GM23338 (cell line): ENCODE results near the gene GRIK1. TPM values are rescaled to one million over a fixed set of nuclear protein-coding genes. Genes with fewer than 3 reads are reported as not detected.

Experiments used
- ATAC-seq: fragments of 200-7000 bp; cut with Tn5 transposase; 3 replicates; pipeline ENCODE4 v1.9.1; 2020
- DNase-seq: peaks from one replicate; pipeline ENCODE4 v3.0.0-alpha.2; 2015; ENCODE audit warnings: low spot score
- H2AFZ ChIP-seq: fragments of 200-600 bp; sonication (generic); 2 replicates; pipeline ENCODE4 v1.8.0; 2016; ENCODE audit warnings: antibody characterized with exemption, mild to moderate bottlenecking, moderate library complexity
- H3F3A ChIP-seq: fragments of 200-600 bp; sonication (generic); replicated peaks from 2 replicates; pipeline ENCODE4 v1.8.0; 2017; ENCODE audit warnings: antibody characterized with exemption, mixed run types, low read depth
- H3K27ac ChIP-seq: fragments of 200-600 bp; sonication (generic); 2 replicates; pipeline ENCODE4 v1.6.1; 2016; ENCODE audit warnings: low read depth
- H3K27me3 ChIP-seq: fragments of 200-600 bp; sonication (generic); 2 replicates; pipeline ENCODE4 v1.8.0; 2016; ENCODE audit warnings: mild to moderate bottlenecking, mixed run types, moderate library complexity; ENCODE audit not compliant: insufficient read depth
- H3K36me3 ChIP-seq: fragments of 200-600 bp; sonication (generic); 2 replicates; pipeline ENCODE4 v1.8.0; 2016; ENCODE audit warnings: mild to moderate bottlenecking; ENCODE audit not compliant: insufficient read depth
- H3K4me1 ChIP-seq: fragments of 200-600 bp; sonication (generic); 2 replicates; pipeline ENCODE4 v1.8.0; 2016; ENCODE audit warnings: mild to moderate bottlenecking, moderate library complexity; ENCODE audit not compliant: insufficient read depth
- H3K4me2 ChIP-seq: fragments of 200-600 bp; sonication (generic); 2 replicates; pipeline ENCODE4 v1.7.1; 2017; ENCODE audit warnings: mixed run types
- H3K4me3 ChIP-seq: fragments of 200-600 bp; sonication (generic); 2 replicates; pipeline ENCODE4 v1.6.1; 2016; ENCODE audit warnings: mixed run types
- H3K79me2 ChIP-seq: fragments of 200-600 bp; sonication (generic); replicated peaks from 2 replicates; pipeline ENCODE4 v1.8.0; 2017; ENCODE audit warnings: mild to moderate bottlenecking; ENCODE audit not compliant: insufficient read depth
- H3K9me2 ChIP-seq: fragments of 200-600 bp; sonication (generic); 2 replicates; pipeline ENCODE4 v1.8.0; 2017; ENCODE audit not compliant: insufficient read depth
- H4K20me1 ChIP-seq: fragments of 200-600 bp; sonication (generic); replicated peaks from 2 replicates; pipeline ENCODE4 v1.8.0; 2017; ENCODE audit warnings: mild to moderate bottlenecking; ENCODE audit not compliant: insufficient read depth
- H3K27ac Mint-ChIP-seq: 2 replicates; pipeline ENCODE4 v1.8.0; 2020; ENCODE audit warnings: inconsistent platforms, mild to moderate bottlenecking, moderate library complexity, mixed read lengths
- H3K27me3 Mint-ChIP-seq: 3 replicates; pipeline ENCODE4 v1.8.0; 2022; ENCODE audit warnings: low read depth, mild to moderate bottlenecking, moderate library complexity, mixed read lengths, inconsistent platforms; ENCODE audit not compliant: insufficient read depth, poor library complexity
- H3K36me3 Mint-ChIP-seq: 3 replicates; pipeline ENCODE4 v1.8.0; 2021; ENCODE audit warnings: low read depth, mild to moderate bottlenecking, inconsistent platforms, moderate library complexity, mixed read lengths
- H3K4me1 Mint-ChIP-seq: 3 replicates; pipeline ENCODE4 v1.8.0; 2020; ENCODE audit warnings: mild to moderate bottlenecking, inconsistent platforms, mixed read lengths
- H3K4me3 Mint-ChIP-seq: 3 replicates; pipeline ENCODE4 v1.8.0; 2021; ENCODE audit warnings: moderate library complexity, mild to moderate bottlenecking, inconsistent platforms, mixed read lengths
- H3K9me3 Mint-ChIP-seq: 3 replicates; pipeline ENCODE4 v1.8.0; 2020; ENCODE audit warnings: moderate library complexity, mild to moderate bottlenecking, inconsistent platforms, mixed read lengths
- CREB1 ChIP-seq: fragments of 250-450 bp; sonication (Bioruptor Pico); IDR thresholded peaks from 2 replicates; pipeline ENCODE4 v1.5.0; 2020; ENCODE audit warnings: low read depth, mild to moderate bottlenecking, moderate library complexity
- EZH2 ChIP-seq: fragments of 200-600 bp; sonication (generic); IDR thresholded peaks from one replicate; pipeline ENCODE4 v1.8.0; 2017; ENCODE audit warnings: antibody characterized with exemption, mild to moderate bottlenecking, low read depth; ENCODE audit not compliant: unreplicated experiment
- EZH2phosphoT487 ChIP-seq: fragments of 200-600 bp; sonication (generic); IDR thresholded peaks from one replicate; pipeline ENCODE4 v1.8.1; 2018; ENCODE audit warnings: antibody characterized with exemption; ENCODE audit not compliant: unreplicated experiment
- JUNB ChIP-seq: IDR thresholded peaks from one replicate; pipeline ENCODE4 v1.6.1; 2016; ENCODE audit warnings: antibody characterized with exemption; ENCODE audit not compliant: unreplicated experiment
- NANOG ChIP-seq: IDR thresholded peaks from 2 replicates; pipeline ENCODE4 v1.6.1; 2016; ENCODE audit warnings: antibody characterized with exemption, borderline replicate concordance
- POLR2AphosphoS5 ChIP-seq: IDR thresholded peaks from 2 replicates; pipeline ENCODE4 v1.6.1; 2016; ENCODE audit warnings: antibody characterized with exemption, low read depth
- REST ChIP-seq: IDR thresholded peaks from one replicate; pipeline ENCODE4 v1.6.1; 2018; ENCODE audit warnings: antibody characterized with exemption; ENCODE audit not compliant: unreplicated experiment
- STAT1 ChIP-seq: IDR thresholded peaks from one replicate; pipeline ENCODE4 v1.6.1; 2016; ENCODE audit warnings: antibody characterized with exemption; ENCODE audit not compliant: unreplicated experiment
- ZNF114 ChIP-seq: fragments of 250-450 bp; sonication (Bioruptor Pico); IDR thresholded peaks from 2 replicates; pipeline ENCODE4 v1.5.0; 2020; ENCODE audit warnings: mild to moderate bottlenecking, moderate library complexity
- ZNF331 ChIP-seq: fragments of 250-450 bp; sonication (Bioruptor Pico); IDR thresholded peaks from 2 replicates; pipeline ENCODE4 v1.5.0; 2020; ENCODE audit warnings: low read depth, mild to moderate bottlenecking, moderate library complexity
- polyA plus RNA-seq: library from polyadenylated mRNA; unstranded; fragments of >200 nt; fragmentation: Nextera tagmentation; extraction: Ambion mirVana; gene quantifications from 2 replicates; pipeline ENCODE4 v1.2.1, GENCODE V29; 2016
- total RNA-seq: library from RNA; depleted of rRNA; stranded (reverse); fragments of >200 nt; shearing (Covaris generic); gene quantifications from 2 replicates; pipeline ENCODE4 v1.2.3, GENCODE V29; 2014
- TF ChIP-seq, protein P1 (sequence below): IDR thresholded peaks from 2 replicates; pipeline ENCODE4 v1.6.1; 2016; ENCODE audit warnings: antibody characterized with exemption
- TF ChIP-seq, protein P2 (sequence below), 2 experiments: fragments of 200-600 bp in 1 of 2; sonication (generic) in 1 of 2; conservative IDR thresholded peaks; 2 replicates each; pipeline versions ENCODE4 v1.5.1 to v1.6.1; 2016 to 2017; ENCODE audit warnings: antibody characterized with exemption in 2 of 2, low read depth in 2 of 2, mild to moderate bottlenecking in 2 of 2, moderate library complexity in 1 of 2
- TF ChIP-seq, protein P3 (sequence below): fragments of 250-450 bp; sonication (Bioruptor Pico); IDR thresholded peaks from 2 replicates; pipeline ENCODE4 v1.5.0; 2020; ENCODE audit warnings: mild to moderate bottlenecking, moderate library complexity

The GRIK1 gene
- total and polyA plus RNA-seq, 2 experiments from 2014 or later: 0.18 to 0.42 TPM

GRCh38 chr21:29873908-29874307 lies 65.9 kb downstream of the GRIK1 start:
- H3K27me3 ChIP-seq: no peaks in the 10 kb centered on the region
- Mint-ChIP-seq H3K27me3 (no peaks in the 10 kb centered on the region), H3K9me3 (peaks cover 4% of the 10 kb centered on the region; the same call in 1 of the 3 replicates), H3K4me3 (no peak overlapping the region), H3K4me1 (peaks cover 32% of the 10 kb centered on the region), H3K36me3 (peaks cover 3% of the 10 kb centered on the region; the same call in 2 of the 3 replicates), H3K27ac (no peak overlapping the region)
- H3K4me2 ChIP-seq: no peak overlapping the region
- H3K27ac ChIP-seq: no peak overlapping the region
- H4K20me1 ChIP-seq: no peaks in the 10 kb centered on the region
- peak; percentile 45 for DNase-seq
- no peak for TF ChIP-seq STAT1
- no peak for TF ChIP-seq NANOG
- no peak for TF ChIP-seq CREB1 (CRISPR knock-in tag)
- TF ChIP-seq REST: no peak
- TF ChIP-seq EZH2: no peak
- TF ChIP-seq, protein P1, sequence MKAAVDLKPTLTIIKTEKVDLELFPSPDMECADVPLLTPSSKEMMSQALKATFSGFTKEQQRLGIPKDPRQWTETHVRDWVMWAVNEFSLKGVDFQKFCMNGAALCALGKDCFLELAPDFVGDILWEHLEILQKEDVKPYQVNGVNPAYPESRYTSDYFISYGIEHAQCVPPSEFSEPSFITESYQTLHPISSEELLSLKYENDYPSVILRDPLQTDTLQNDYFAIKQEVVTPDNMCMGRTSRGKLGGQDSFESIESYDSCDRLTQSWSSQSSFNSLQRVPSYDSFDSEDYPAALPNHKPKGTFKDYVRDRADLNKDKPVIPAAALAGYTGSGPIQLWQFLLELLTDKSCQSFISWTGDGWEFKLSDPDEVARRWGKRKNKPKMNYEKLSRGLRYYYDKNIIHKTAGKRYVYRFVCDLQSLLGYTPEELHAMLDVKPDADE: no peak
- TF ChIP-seq JUNB: no peak
- TF ChIP-seq ZNF331 (CRISPR knock-in tag): no peak
- no peak for TF ChIP-seq POLR2AphosphoS5
- TF ChIP-seq EZH2phosphoT487: no peak
- TF ChIP-seq, protein P2, sequence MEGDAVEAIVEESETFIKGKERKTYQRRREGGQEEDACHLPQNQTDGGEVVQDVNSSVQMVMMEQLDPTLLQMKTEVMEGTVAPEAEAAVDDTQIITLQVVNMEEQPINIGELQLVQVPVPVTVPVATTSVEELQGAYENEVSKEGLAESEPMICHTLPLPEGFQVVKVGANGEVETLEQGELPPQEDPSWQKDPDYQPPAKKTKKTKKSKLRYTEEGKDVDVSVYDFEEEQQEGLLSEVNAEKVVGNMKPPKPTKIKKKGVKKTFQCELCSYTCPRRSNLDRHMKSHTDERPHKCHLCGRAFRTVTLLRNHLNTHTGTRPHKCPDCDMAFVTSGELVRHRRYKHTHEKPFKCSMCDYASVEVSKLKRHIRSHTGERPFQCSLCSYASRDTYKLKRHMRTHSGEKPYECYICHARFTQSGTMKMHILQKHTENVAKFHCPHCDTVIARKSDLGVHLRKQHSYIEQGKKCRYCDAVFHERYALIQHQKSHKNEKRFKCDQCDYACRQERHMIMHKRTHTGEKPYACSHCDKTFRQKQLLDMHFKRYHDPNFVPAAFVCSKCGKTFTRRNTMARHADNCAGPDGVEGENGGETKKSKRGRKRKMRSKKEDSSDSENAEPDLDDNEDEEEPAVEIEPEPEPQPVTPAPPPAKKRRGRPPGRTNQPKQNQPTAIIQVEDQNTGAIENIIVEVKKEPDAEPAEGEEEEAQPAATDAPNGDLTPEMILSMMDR (conservative IDR thresholded peaks at IDR 0.05; ENCODE audit: low read depth in 2 of 2): no peak
- no peak for TF ChIP-seq ZNF114 (CRISPR knock-in tag)
- TF ChIP-seq, protein P3, sequence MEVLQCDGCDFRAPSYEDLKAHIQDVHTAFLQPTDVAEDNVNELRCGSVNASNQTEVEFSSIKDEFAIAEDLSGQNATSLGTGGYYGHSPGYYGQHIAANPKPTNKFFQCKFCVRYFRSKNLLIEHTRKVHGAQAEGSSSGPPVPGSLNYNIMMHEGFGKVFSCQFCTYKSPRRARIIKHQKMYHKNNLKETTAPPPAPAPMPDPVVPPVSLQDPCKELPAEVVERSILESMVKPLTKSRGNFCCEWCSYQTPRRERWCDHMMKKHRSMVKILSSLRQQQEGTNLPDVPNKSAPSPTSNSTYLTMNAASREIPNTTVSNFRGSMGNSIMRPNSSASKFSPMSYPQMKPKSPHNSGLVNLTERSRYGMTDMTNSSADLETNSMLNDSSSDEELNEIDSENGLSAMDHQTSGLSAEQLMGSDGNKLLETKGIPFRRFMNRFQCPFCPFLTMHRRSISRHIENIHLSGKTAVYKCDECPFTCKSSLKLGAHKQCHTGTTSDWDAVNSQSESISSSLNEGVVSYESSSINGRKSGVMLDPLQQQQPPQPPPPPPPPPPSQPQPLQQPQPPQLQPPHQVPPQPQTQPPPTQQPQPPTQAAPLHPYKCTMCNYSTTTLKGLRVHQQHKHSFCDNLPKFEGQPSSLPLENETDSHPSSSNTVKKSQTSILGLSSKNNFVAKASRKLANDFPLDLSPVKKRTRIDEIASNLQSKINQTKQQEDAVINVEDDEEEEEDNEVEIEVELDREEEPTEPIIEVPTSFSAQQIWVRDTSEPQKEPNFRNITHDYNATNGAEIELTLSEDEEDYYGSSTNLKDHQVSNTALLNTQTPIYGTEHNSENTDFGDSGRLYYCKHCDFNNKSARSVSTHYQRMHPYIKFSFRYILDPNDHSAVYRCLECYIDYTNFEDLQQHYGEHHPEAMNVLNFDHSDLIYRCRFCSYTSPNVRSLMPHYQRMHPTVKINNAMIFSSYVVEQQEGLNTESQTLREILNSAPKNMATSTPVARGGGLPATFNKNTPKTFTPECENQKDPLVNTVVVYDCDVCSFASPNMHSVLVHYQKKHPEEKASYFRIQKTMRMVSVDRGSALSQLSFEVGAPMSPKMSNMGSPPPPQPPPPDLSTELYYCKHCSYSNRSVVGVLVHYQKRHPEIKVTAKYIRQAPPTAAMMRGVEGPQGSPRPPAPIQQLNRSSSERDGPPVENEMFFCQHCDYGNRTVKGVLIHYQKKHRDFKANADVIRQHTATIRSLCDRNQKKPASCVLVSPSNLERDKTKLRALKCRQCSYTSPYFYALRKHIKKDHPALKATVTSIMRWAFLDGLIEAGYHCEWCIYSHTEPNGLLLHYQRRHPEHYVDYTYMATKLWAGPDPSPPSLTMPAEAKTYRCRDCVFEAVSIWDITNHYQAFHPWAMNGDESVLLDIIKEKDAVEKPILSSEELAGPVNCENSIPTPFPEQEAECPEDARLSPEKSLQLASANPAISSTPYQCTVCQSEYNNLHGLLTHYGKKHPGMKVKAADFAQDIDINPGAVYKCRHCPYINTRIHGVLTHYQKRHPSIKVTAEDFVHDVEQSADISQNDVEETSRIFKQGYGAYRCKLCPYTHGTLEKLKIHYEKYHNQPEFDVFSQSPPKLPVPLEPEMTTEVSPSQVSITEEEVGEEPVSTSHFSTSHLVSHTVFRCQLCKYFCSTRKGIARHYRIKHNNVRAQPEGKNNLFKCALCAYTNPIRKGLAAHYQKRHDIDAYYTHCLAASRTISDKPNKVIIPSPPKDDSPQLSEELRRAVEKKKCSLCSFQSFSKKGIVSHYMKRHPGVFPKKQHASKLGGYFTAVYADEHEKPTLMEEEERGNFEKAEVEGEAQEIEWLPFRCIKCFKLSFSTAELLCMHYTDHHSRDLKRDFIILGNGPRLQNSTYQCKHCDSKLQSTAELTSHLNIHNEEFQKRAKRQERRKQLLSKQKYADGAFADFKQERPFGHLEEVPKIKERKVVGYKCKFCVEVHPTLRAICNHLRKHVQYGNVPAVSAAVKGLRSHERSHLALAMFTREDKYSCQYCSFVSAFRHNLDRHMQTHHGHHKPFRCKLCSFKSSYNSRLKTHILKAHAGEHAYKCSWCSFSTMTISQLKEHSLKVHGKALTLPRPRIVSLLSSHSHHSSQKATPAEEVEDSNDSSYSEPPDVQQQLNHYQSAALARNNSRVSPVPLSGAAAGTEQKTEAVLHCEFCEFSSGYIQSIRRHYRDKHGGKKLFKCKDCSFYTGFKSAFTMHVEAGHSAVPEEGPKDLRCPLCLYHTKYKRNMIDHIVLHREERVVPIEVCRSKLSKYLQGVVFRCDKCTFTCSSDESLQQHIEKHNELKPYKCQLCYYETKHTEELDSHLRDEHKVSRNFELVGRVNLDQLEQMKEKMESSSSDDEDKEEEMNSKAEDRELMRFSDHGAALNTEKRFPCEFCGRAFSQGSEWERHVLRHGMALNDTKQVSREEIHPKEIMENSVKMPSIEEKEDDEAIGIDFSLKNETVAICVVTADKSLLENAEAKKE (CRISPR knock-in tag): no peak
- H3K4me3 ChIP-seq: no peak overlapping the region
- H3K36me3 ChIP-seq: no peaks in the 10 kb centered on the region
- peaks cover 5% of the 10 kb centered on the region; the same call in 1 of the 2 replicates for H3K4me1 ChIP-seq
- H3K79me2 ChIP-seq: no peaks in the 10 kb centered on the region
- H2AFZ ChIP-seq: no peak overlapping the region
- H3F3A ChIP-seq: no peaks in the 10 kb centered on the region
- ATAC-seq: no peak
- H3K9me2 ChIP-seq: peaks cover 11% of the 10 kb centered on the region; the same call in 1 of the 2 replicates
